Measurements from ENCODE around the gene BTBD16.

DNA sequence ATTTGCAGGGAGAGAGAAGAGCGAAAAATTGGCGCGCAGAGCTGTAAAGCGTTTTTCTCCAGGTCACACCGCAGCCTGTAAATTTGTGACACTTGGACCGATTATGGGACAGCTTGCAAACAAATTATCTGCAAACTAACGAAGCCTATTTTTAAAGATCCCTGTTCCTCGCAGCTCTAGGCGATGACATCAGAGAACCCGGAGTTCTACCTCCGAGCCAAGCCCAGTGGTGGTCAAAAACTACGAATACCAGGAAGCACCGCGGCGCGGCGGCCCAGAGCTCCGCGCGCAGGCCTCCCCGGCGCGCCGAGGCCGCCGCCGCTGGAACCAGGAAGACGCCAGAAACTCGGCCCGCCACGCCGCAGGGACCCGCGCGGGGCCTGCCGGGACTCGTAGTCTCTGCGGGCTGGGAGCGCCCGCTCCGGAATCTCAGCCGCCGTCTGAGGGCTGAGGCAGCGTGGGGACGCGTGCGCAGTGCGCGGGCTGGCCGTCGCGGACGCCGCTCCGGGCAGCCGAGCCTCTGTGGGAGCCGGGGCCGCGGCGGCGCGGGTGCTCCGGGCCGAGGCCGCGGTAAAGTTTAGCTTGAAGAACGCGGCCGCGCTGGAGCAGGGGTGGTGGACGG lies 103.3 kb downstream of the BTBD16 start, which contains the start of gene PLEKHA1:
- TF ChIP-seq, protein P1, sequence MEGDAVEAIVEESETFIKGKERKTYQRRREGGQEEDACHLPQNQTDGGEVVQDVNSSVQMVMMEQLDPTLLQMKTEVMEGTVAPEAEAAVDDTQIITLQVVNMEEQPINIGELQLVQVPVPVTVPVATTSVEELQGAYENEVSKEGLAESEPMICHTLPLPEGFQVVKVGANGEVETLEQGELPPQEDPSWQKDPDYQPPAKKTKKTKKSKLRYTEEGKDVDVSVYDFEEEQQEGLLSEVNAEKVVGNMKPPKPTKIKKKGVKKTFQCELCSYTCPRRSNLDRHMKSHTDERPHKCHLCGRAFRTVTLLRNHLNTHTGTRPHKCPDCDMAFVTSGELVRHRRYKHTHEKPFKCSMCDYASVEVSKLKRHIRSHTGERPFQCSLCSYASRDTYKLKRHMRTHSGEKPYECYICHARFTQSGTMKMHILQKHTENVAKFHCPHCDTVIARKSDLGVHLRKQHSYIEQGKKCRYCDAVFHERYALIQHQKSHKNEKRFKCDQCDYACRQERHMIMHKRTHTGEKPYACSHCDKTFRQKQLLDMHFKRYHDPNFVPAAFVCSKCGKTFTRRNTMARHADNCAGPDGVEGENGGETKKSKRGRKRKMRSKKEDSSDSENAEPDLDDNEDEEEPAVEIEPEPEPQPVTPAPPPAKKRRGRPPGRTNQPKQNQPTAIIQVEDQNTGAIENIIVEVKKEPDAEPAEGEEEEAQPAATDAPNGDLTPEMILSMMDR (IDR thresholded peaks at IDR 0.05), result no peak
- no peak for TF ChIP-seq POLR2AphosphoS5 (IDR thresholded peaks at IDR 0.05; ENCODE audit: insufficient read depth in 1 of 2, low read depth in 1 of 2)
